GM12878 (cell line): ENCODE data around the gene NUBP1. TPM values are rescaled to one million over a fixed set of nuclear protein-coding genes. Genes with fewer than 3 reads are reported as not detected.

ENCODE experiments used
- ATAC-seq: fragments of 200-7000 bp; cut with Tn5 transposase; 3 replicates; pipeline ENCODE4 v1.9.1; 2020; ENCODE audit warnings: mild to moderate bottlenecking, moderate library complexity
- BruUV-seq: library from RNA; stranded (reverse); fragments of 400-500 nt; replicated peaks from 2 replicates; lab custom pipeline; 2021; lab: Mats Ljungman, UMichigan
- CTCF ChIA-PET: fragments of 300-600 bp; sonication (Branson Sonifier 250); formaldehyde crosslinking; extraction: SDS; loops from one replicate; lab custom pipeline; 2021; ENCODE audit warnings: inconsistent platforms; lab: Yijun Ruan, JAX
- POLR2A ChIA-PET: fragments of 350-600 bp; formaldehyde crosslinking; extraction: SDS; loops from one replicate; lab custom pipeline; 2021; ENCODE audit warnings: inconsistent platforms; lab: Charles Lee
- RAD21 ChIA-PET: fragments of 300-600 bp; sonication (Branson Sonifier 250); formaldehyde crosslinking; loops from one replicate; lab custom pipeline; 2023; ENCODE audit warnings: antibody characterized with exemption; ENCODE audit not compliant: unreplicated experiment; lab: Charles Lee
- SMC1A ChIA-PET: fragments of 300-600 bp; sonication (Branson Sonifier 250); formaldehyde crosslinking; loops from one replicate; lab custom pipeline; 2023; ENCODE audit not compliant: unreplicated experiment, uncharacterized antibody; lab: Charles Lee
- DNase-seq: peaks from one replicate; pipeline ENCODE4 v3.0.0-alpha.2; 2011; ENCODE audit warnings: low read depth, low spot score
- FAIRE-seq: peaks from 3 replicates; lab custom pipeline; 2011; peaks lifted over from hg19 to GRCh38; lab: Jason Lieb, UNC
- H2AFZ ChIP-seq: 2 replicates; pipeline ENCODE4 v1.6.0; 2011; ENCODE audit warnings: low read depth, low read length, control low read depth; ENCODE audit not compliant: control insufficient read depth
- H3K27ac ChIP-seq: 2 replicates; pipeline ENCODE4 v1.5.1; 2011; ENCODE audit warnings: control low read depth; ENCODE audit not compliant: control insufficient read depth, insufficient read depth
- H3K27me3 ChIP-seq, 2 experiments: replicated peaks in 1 of 2; 2 replicates each; pipeline versions ENCODE4 v1.6.0 to v1.6.1; 2011; ENCODE audit warnings: low read length in 1 of 2; ENCODE audit not compliant: control insufficient read depth in 2 of 2, insufficient read depth in 2 of 2
- H3K36me3 ChIP-seq, 2 experiments: 2 replicates each; pipeline ENCODE4 v1.5.1; 2011; ENCODE audit warnings: low read length in 1 of 2; ENCODE audit not compliant: control insufficient read depth in 2 of 2, insufficient read depth in 2 of 2
- H3K4me1 ChIP-seq: 2 replicates; pipeline ENCODE4 v1.6.1; 2011; ENCODE audit warnings: mild to moderate bottlenecking, low read length, moderate library complexity, mixed read lengths; ENCODE audit not compliant: control insufficient read depth, insufficient read depth
- H3K4me2 ChIP-seq: 2 replicates; pipeline ENCODE4 v1.6.0; 2011; ENCODE audit warnings: control low read depth; ENCODE audit not compliant: control insufficient read depth, insufficient read depth
- H3K4me3 ChIP-seq: fragments of 200-600 bp; sonication (generic); 2 replicates; pipeline ENCODE4 v1.5.1; 2016
- H3K79me2 ChIP-seq: 2 replicates; pipeline ENCODE4 v1.6.0; 2011; ENCODE audit warnings: low read length; ENCODE audit not compliant: control insufficient read depth, insufficient read depth
- H3K9ac ChIP-seq: 2 replicates; pipeline ENCODE4 v1.8.0; 2011; ENCODE audit warnings: low read length, control low read depth, mixed read lengths; ENCODE audit not compliant: control insufficient read depth, insufficient read depth
- H3K9me3 ChIP-seq: replicated peaks from 3 replicates; pipeline ENCODE4 v1.5.1; 2011; ENCODE audit warnings: mild to moderate bottlenecking, low read length; ENCODE audit not compliant: control insufficient read depth, insufficient read depth
- H4K20me1 ChIP-seq: 2 replicates; pipeline ENCODE4 v1.6.0; 2011; ENCODE audit not compliant: control insufficient read depth, insufficient read depth
- ASH2L ChIP-seq: fragments of 300-600, 200-600 bp; sonication (generic); IDR thresholded peaks from 2 replicates; pipeline ENCODE4 v1.6.1; 2017; ENCODE audit warnings: low read depth, mild to moderate bottlenecking, borderline replicate concordance
- BHLHE40 ChIP-seq, 2 experiments: fragments of 450-650 bp in 1 of 2; IDR thresholded peaks; 2 replicates each; pipeline ENCODE4 v1.6.1; 2011 to 2017; ENCODE audit warnings: low read depth in 2 of 2, borderline replicate concordance in 1 of 2, improper control_type of control experiment in 1 of 2, low read length in 1 of 2, mild to moderate bottlenecking in 1 of 2
- GATAD2B ChIP-seq: fragments of 450-650 bp; conservative IDR thresholded peaks from 2 replicates; pipeline ENCODE4 v1.6.1; 2017; ENCODE audit warnings: low read depth, mild to moderate bottlenecking, moderate library complexity
- IKZF1 ChIP-seq: fragments of 450-650 bp; conservative IDR thresholded peaks from 2 replicates; pipeline ENCODE4 v1.6.1; 2017; ENCODE audit warnings: antibody characterized with exemption, mild to moderate bottlenecking
- IKZF2 ChIP-seq, 2 experiments: fragments of 450-650 bp; IDR thresholded peaks; 2 replicates each; pipeline ENCODE4 v1.6.1; 2017; ENCODE audit warnings: mild to moderate bottlenecking in 2 of 2, moderate library complexity in 2 of 2
- KAT2A ChIP-seq: conservative IDR thresholded peaks from 2 replicates; pipeline ENCODE4 v1.6.1; 2011; ENCODE audit warnings: low read depth, low read length; ENCODE audit not compliant: control insufficient read depth
- MXI1 ChIP-seq: fragments of 150-350 bp; IDR thresholded peaks from 2 replicates; pipeline ENCODE4 v1.6.1; 2011; ENCODE audit warnings: low read depth, mild to moderate bottlenecking, inconsistent platforms, low read length, improper control_type of control experiment
- PRDM15 ChIP-seq: fragments of 450-650 bp; formaldehyde crosslinking; IDR thresholded peaks from 2 replicates; pipeline ENCODE4 v1.4.0; 2020; ENCODE audit warnings: mild to moderate bottlenecking, moderate library complexity
- SP1 ChIP-seq: IDR thresholded peaks from one replicate; pipeline ENCODE4 v1.6.1; 2011; ENCODE audit warnings: low read depth, low read length
- WGBS: methylation state at CpG from one replicate; pipeline ENCODE4 v1.1.6; 2016; ENCODE audit warnings: low lambda C conversion rate; ENCODE audit not compliant: insufficient replicate concordance, insufficient coverage; ENCODE audit errors: missing lambda C conversion rate; 5-methylcytosine and 5-hydroxymethylcytosine counted together
- in situ Hi-C: fragments of 300-500 bp; cut with MboI; formaldehyde crosslinking; loops from 9 replicates; pipeline ENCODE4 v1.14.3; 2018; ENCODE audit warnings: mixed read lengths
- intact Hi-C: fragments of 100-400 bp; cut with micrococcal nuclease; formaldehyde crosslinking; loops from one replicate; pipeline ENCODE4 v1.14.2; 2022; ENCODE audit not compliant: unreplicated experiment
- polyA plus RNA-seq, 11 experiments: library from polyadenylated mRNA; depleted of rRNA in 4 of 11; unstranded in 6 of 11; stranded (reverse) in 5 of 11; fragments of >200 nt; fragmentation: Nextera tagmentation in 4 of 11; fragmentation: Illumina TruSeq in 1 of 11; extraction: Ambion mirVana in 4 of 11; extraction: Trizol in 1 of 11; gene quantifications; 1 replicate in 1 of 11; 2 replicates in 10 of 11; pipeline versions ENCODE4 v1.2.1 to v1.2.3, GENCODE V29; 2011 to 2016; ENCODE audit warnings: inconsistent platforms in 2 of 11, missing spikeins in 2 of 11, low read depth in 1 of 11
- total RNA-seq, 4 experiments: library from RNA; depleted of rRNA in 3 of 4; stranded (reverse); fragments of >200 nt in 3 of 4; fragmentation: Illumina TruSeq in 1 of 4; extraction: Trizol in 1 of 4; gene quantifications; 2 replicates each; pipeline versions ENCODE4 v1.2.1 to v1.2.3, GENCODE V29; 2013 to 2021
- TF ChIP-seq, protein P1 (sequence below): fragments of 450-650 bp; IDR thresholded peaks from 2 replicates; pipeline ENCODE4 v1.6.1; 2017; ENCODE audit warnings: low read depth, mild to moderate bottlenecking, moderate library complexity

NUBP1 gene
- total and polyA plus RNA-seq, 10 of the 15 experiments (the other 5 are each of a cell fraction or from before 2014, with no cell fraction given) = 31.0 to 74.9 (median 58.3) TPM

DNA sequence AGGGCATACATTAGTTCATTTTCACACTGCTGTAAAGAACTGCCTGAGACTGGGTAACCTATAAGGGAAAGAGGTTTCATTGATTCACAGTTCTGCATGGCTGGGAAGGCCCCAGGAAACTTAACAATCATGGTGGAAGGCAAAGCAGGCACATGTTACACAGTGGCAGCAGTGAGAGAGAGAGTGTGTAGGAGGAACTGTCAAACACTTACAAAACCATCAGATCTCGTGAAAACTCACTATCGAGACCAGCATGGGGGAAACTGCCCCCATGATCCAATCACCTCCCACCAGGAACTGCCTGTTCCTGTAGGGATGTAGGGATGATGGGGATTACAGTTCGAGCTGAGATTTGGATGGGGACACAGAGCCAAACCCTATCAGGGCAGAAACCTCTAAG is 17.2 kb downstream of the NUBP1 start:
- Histone ChIP-seq H2AFZ (no peak overlapping the region), H3K9ac (no peak overlapping the region), H3K36me3 (peaks cover 40 to 50% of the 10 kb centered on the region in 2 experiments), H3K79me2 (no peaks in the 10 kb centered on the region), H3K4me2 (no peak overlapping the region), H3K27me3 (no peaks in the 10 kb centered on the region), H3K4me1 (peaks cover 8% of the 10 kb centered on the region), H3K9me3 (no peaks in the 10 kb centered on the region; the same call in 2 of the 3 replicates), H3K27ac (no peak overlapping the region), H3K4me3 (no peak overlapping the region), H4K20me1 (no peaks in the 10 kb centered on the region)
- no TSS peak for BruUV-seq
- FAIRE-seq (no peak), ATAC-seq (no peak), DNase-seq (no peak)
- SMC1A ChIA-PET = interaction anchor here (0.9 kb wide), 1 partner anchor 151 kb away, joined by 3 read pairs; no protein-coding TSS in a partner anchor
- WGBS = 100% methylated on average over 3 of the region's 3 CpGs
- no peak for TF ChIP-seq PRDM15 (CRISPR knock-in tag)
- TF ChIP-seq, protein P1, sequence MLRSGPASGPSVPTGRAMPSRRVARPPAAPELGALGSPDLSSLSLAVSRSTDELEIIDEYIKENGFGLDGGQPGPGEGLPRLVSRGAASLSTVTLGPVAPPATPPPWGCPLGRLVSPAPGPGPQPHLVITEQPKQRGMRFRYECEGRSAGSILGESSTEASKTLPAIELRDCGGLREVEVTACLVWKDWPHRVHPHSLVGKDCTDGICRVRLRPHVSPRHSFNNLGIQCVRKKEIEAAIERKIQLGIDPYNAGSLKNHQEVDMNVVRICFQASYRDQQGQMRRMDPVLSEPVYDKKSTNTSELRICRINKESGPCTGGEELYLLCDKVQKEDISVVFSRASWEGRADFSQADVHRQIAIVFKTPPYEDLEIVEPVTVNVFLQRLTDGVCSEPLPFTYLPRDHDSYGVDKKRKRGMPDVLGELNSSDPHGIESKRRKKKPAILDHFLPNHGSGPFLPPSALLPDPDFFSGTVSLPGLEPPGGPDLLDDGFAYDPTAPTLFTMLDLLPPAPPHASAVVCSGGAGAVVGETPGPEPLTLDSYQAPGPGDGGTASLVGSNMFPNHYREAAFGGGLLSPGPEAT = peak; percentile 43
- peak in 1 of 2 experiments; percentile 42; a peak in 1 of 4 replicates for TF ChIP-seq BHLHE40 (IDR thresholded peaks at IDR 0.05; ENCODE audit: borderline replicate concordance in 1 of 2, low read depth in 2 of 2, low read length in 1 of 2)
- no peak for TF ChIP-seq SP1
- TF ChIP-seq KAT2A = no peak
- peak; percentile 21 to 29; a peak in 2 of 4 replicates for TF ChIP-seq IKZF2 (IDR thresholded peaks at IDR 0.05)
- no peak for TF ChIP-seq ASH2L
- 0 out of 2 replicates have a peak, but pooled peaks have one; percentile 15 for TF ChIP-seq GATAD2B
- 0 out of 2 replicates have a peak, but pooled peaks have one; percentile 44 for TF ChIP-seq MXI1
- TF ChIP-seq IKZF1 = peak; percentile 51
- CTCF ChIA-PET = no interaction called here
- POLR2A ChIA-PET = no interaction called here
- intact Hi-C loops = no loop called here
- RAD21 ChIA-PET = no interaction called here
- in situ Hi-C loops = no loop called here
